B cell (primary cell): ENCODE results near the gene AMPD2. TPM values are rescaled to one million over a fixed set of nuclear protein-coding genes. Genes with fewer than 3 reads are reported as not detected.
A peak's percentile ranks its signal among the peaks of the same experiment; 100 is the strongest.
"Not testable (repeated sequence)": the region's sequence is repeated elsewhere in the genome, so short reads cannot be mapped to it uniquely, and the experiment has no call there.

Source experiments
- ATAC-seq: fragments of 200-7000 bp; cut with Tn5 transposase; one replicate; pipeline ENCODE4 v1.10.0; 2021; ENCODE audit warnings: low read depth, mild to moderate bottlenecking, moderate number of reproducible peaks, moderate library complexity
- CTCF ChIA-PET: fragments of 350-600 bp; sonication (Branson Sonifier 250); formaldehyde crosslinking; loops from one replicate; lab custom pipeline; 2021; ENCODE audit warnings: antibody characterized with exemption, inconsistent platforms; lab: Charles Lee
- POLR2A ChIA-PET: fragments of 350-600 bp; sonication (Branson Sonifier 250); formaldehyde crosslinking; loops from one replicate; lab custom pipeline; 2021; ENCODE audit warnings: antibody characterized with exemption; lab: Charles Lee
- DNase-seq: peaks from one replicate; pipeline ENCODE4 v3.0.0; 2013
- H2AFZ ChIP-seq: 2 replicates; pipeline ENCODE4 v1.6.1; 2012; ENCODE audit warnings: mild to moderate bottlenecking, low read depth, low read length; ENCODE audit not compliant: insufficient read depth, poor library complexity, severe bottlenecking
- H3K27ac ChIP-seq, 2 donors: 1 replicate in 1 of 2; 2 replicates in 1 of 2; pipeline ENCODE4 v1.5.1; 2012 to 2013; ENCODE audit warnings: low read length in 2 of 2, mild to moderate bottlenecking in 2 of 2, moderate library complexity in 1 of 2
- H3K27me3 ChIP-seq, 4 experiments: fragments of 200-600 bp in 1 of 4; sonication (generic) in 1 of 4; replicated peaks in 1 of 4; 1 replicate in 2 of 4; 2 replicates in 2 of 4; pipeline versions ENCODE4 v1.6.1 to v1.7.0; 2013 to 2016; ENCODE audit warnings: low read length in 3 of 4, mild to moderate bottlenecking in 2 of 4, mixed read lengths in 1 of 4, moderate library complexity in 1 of 4; ENCODE audit not compliant: insufficient read depth in 4 of 4, control insufficient read depth in 3 of 4; ENCODE audit errors: control extremely low read depth in 1 of 4
- H3K36me3 ChIP-seq, 2 experiments: replicated peaks in 1 of 2; 1 replicate in 1 of 2; 2 replicates in 1 of 2; pipeline versions ENCODE4 v1.6.1 to v1.7.1; 2013; ENCODE audit warnings: low read length in 1 of 2; ENCODE audit not compliant: insufficient read depth in 2 of 2, control insufficient read depth in 1 of 2; ENCODE audit errors: control extremely low read depth in 1 of 2, extremely low read depth in 1 of 2
- H3K4me1 ChIP-seq, 2 donors: fragments of 200-600 bp in 1 of 2; sonication (generic) in 1 of 2; 1 replicate in 1 of 2; 2 replicates in 1 of 2; pipeline versions ENCODE4 v1.5.1 to v1.6.1; 2013 to 2017; ENCODE audit warnings: low read length in 2 of 2; ENCODE audit not compliant: control insufficient read depth in 2 of 2, insufficient read depth in 2 of 2
- H3K4me2 ChIP-seq: replicated peaks from 2 replicates; pipeline ENCODE3; 2012; ENCODE audit warnings: mild to moderate bottlenecking, low read depth, low read length; ENCODE audit not compliant: poor library complexity, severe bottlenecking
- H3K4me3 ChIP-seq, 5 experiments: fragments of 200-600 bp in 1 of 5; sonication (generic) in 1 of 5; 1 replicate in 3 of 5; 2 replicates in 2 of 5; pipeline versions ENCODE4 v1.5.1 to v1.7.0; 2011 to 2016; ENCODE audit warnings: low read length in 4 of 5, mild to moderate bottlenecking in 4 of 5, low read depth in 2 of 5, control low read depth in 1 of 5, moderate library complexity in 1 of 5; ENCODE audit not compliant: insufficient read depth in 1 of 5; ENCODE audit errors: control extremely low read depth in 1 of 5, extremely low read depth in 1 of 5
- H3K79me2 ChIP-seq: fragments of 200-600 bp; sonication (generic); one replicate; pipeline ENCODE4 v1.6.0; 2016; ENCODE audit warnings: low read length; ENCODE audit not compliant: control insufficient read depth, insufficient read depth
- H3K9ac ChIP-seq: fragments of 200-600 bp; sonication (generic); 2 replicates; pipeline ENCODE4 v1.6.1; 2017; ENCODE audit warnings: mild to moderate bottlenecking, low read length, moderate library complexity
- H3K9me3 ChIP-seq, 3 donors: one replicate each; pipeline versions ENCODE4 v1.6.1 to v1.7.1; 2013; ENCODE audit warnings: low read length in 2 of 3; ENCODE audit not compliant: control insufficient read depth in 2 of 3, insufficient read depth in 1 of 3; ENCODE audit errors: control extremely low read depth in 1 of 3
- H4K20me1 ChIP-seq: 2 replicates; pipeline ENCODE4 v1.6.0; 2012; ENCODE audit warnings: mild to moderate bottlenecking, low read length; ENCODE audit not compliant: insufficient read depth, control insufficient read depth, poor library complexity, severe bottlenecking
- H3K27ac Mint-ChIP-seq: one replicate; pipeline ENCODE4 v1.8.0; 2021; ENCODE audit warnings: mixed read lengths
- H3K27me3 Mint-ChIP-seq: one replicate; pipeline ENCODE4 v1.8.0; 2021; ENCODE audit warnings: mixed read lengths
- H3K4me1 Mint-ChIP-seq: one replicate; pipeline ENCODE4 v1.8.0; 2021; ENCODE audit warnings: mixed read lengths
- H3K4me3 Mint-ChIP-seq: one replicate; pipeline ENCODE4 v1.8.0; 2021; ENCODE audit warnings: mixed read lengths
- H3K9me3 Mint-ChIP-seq: one replicate; pipeline ENCODE4 v1.8.0; 2022; ENCODE audit warnings: mixed read lengths; ENCODE audit not compliant: insufficient read depth
- CTCF ChIP-seq: fragments of 200-600 bp; IDR thresholded peaks from one replicate; pipeline ENCODE4 v1.8.0; 2022; ENCODE audit warnings: antibody characterized with exemption, mild to moderate bottlenecking
- EZH2 ChIP-seq: IDR thresholded peaks from 2 replicates; pipeline ENCODE4 v1.6.1; 2012; ENCODE audit warnings: borderline replicate concordance, low read depth, mild to moderate bottlenecking, moderate library complexity, low read length; ENCODE audit not compliant: insufficient read depth, poor library complexity, severe bottlenecking
- WGBS: methylation state at CpG from one replicate; pipeline ENCODE4 v1.1.5; 2013; ENCODE audit warnings: missing lambda C conversion rate; ENCODE audit not compliant: insufficient coverage; 5-methylcytosine and 5-hydroxymethylcytosine counted together
- intact Hi-C: fragments of 100-400 bp; cut with micrococcal nuclease; formaldehyde crosslinking; loops from one replicate; pipeline ENCODE4 v1.10.0; 2022
- polyA plus RNA-seq: library from polyadenylated mRNA; depleted of rRNA; stranded (reverse); fragments of >200 nt; gene quantifications from 2 replicates; pipeline ENCODE4 v1.2.3, GENCODE V29; 2012
- small RNA-seq: library from RNA; depleted of rRNA; stranded (forward); fragments of <200 nt; gene quantifications from one replicate; pipeline ENCODE3, GENCODE V24; 2012; ENCODE audit warnings: low replicate concordance, low read depth; ENCODE audit not compliant: insufficient read length
- total RNA-seq, 2 donors: library from RNA; stranded (reverse); fragments of 120-200 nt in 1 of 2; gene quantifications; 1 replicate in 1 of 2; 2 replicates in 1 of 2; pipeline versions ENCODE4 v1.2.3 to v1.2.4, GENCODE V29; 2013 to 2022

The AMPD2 gene
- total and polyA plus RNA-seq, 2 donors (not counting 1 experiment from before 2014, with no cell fraction given): 104 to 121 TPM

- Mint-ChIP-seq H3K4me1 (no peaks in the 10 kb centered on the region), H3K9me3 (no peaks in the 10 kb centered on the region), H3K27me3 (no peaks in the 10 kb centered on the region), H3K27ac (no peak overlapping the region), H3K4me3 (no peak overlapping the region)
- WGBS: no CpG with 5 or more reads among the region's 3 CpGs
- Histone ChIP-seq H3K9ac (no peak overlapping the region), H4K20me1 (no peaks in the 10 kb centered on the region), H2AFZ (no peak overlapping the region), H3K27me3 (no peaks in the 10 kb centered on the region), H3K4me1 (no peaks in the 10 kb centered on the region), H3K36me3 (no peaks in the 10 kb centered on the region), H3K9me3 (no peaks in the 10 kb centered on the region), H3K4me2 (no peak overlapping the region), H3K4me3 (no peak overlapping the region), H3K79me2 (no peaks in the 10 kb centered on the region), H3K27ac (no peak overlapping the region)
- DNase-seq: no peak
- ChIA-PET POLR2A (no interaction called here), CTCF (no interaction called here)
- intact Hi-C loops: no loop called here
- no peak for TF ChIP-seq CTCF
- TF ChIP-seq EZH2: no peak
- no peak for ATAC-seq
These were observed 57.8 kb downstream of the AMPD2 start for GRCh38 chr1:109677459-109677858.

GRCh38 chr1:109678637-109679036 lies 59.0 kb downstream of the AMPD2 start:
- H3K4me3 ChIP-seq, H3K4me3 Mint-ChIP-seq, H3K27ac Mint-ChIP-seq, POLR2A ChIA-PET, H3K27ac ChIP-seq, CTCF ChIA-PET, H3K9me3 Mint-ChIP-seq, H3K9me3 ChIP-seq, H3K4me1 ChIP-seq, H2AFZ ChIP-seq, H3K27me3 ChIP-seq, H3K27me3 Mint-ChIP-seq, H3K79me2 ChIP-seq, intact Hi-C loops, H3K4me2 ChIP-seq, H3K9ac ChIP-seq, H3K4me1 Mint-ChIP-seq, H4K20me1 ChIP-seq, DNase-seq, H3K36me3 ChIP-seq, ATAC-seq: not testable (repeated sequence)
- WGBS: no CpG with 5 or more reads among the region's 2 CpGs

Small RNAs within 50 kb of the gene (small RNA-seq; reads per million reads assigned to genes)
- 2.5 reads per million, percentile 32 among the genes with 10 or more reads in this experiment for gene RNU6V

Other genes starting within 250 kb of the AMPD2 start
- 0.05 and 0.25 TPM in 2 replicates for gene SORT1, start 221.9 kb upstream of the AMPD2 start, total RNA-seq
- 0.13 and 0.14 TPM in 2 replicates for gene SORT1, start 221.9 kb upstream of the AMPD2 start, polyA plus RNA-seq
- 58.3 and 62.9 TPM in 2 replicates for gene PSMA5, start 193.4 kb upstream of the AMPD2 start, total RNA-seq
- gene PSMA5, start 193.4 kb upstream of the AMPD2 start, polyA plus RNA-seq: 24.1 and 26.3 TPM in 2 replicates
- gene SYPL2, start 153.3 kb upstream of the AMPD2 start, total RNA-seq: not detected in 2 replicates
- gene SYPL2, start 153.3 kb upstream of the AMPD2 start, polyA plus RNA-seq: not detected in 2 replicates
- gene ATXN7L2, start 135.9 kb upstream of the AMPD2 start, total RNA-seq: 10.1 and 10.9 TPM in 2 replicates
- gene ATXN7L2, start 135.9 kb upstream of the AMPD2 start, polyA plus RNA-seq: 11.9 and 12.4 TPM in 2 replicates
- 28.0 and 29.0 TPM in 2 replicates for gene CYB561D1, start 125.7 kb upstream of the AMPD2 start, total RNA-seq
- gene CYB561D1, start 125.7 kb upstream of the AMPD2 start, polyA plus RNA-seq: 10.9 and 16.1 TPM in 2 replicates
- 2.4 and 2.6 TPM in 2 replicates for gene AMIGO1, start 110.1 kb upstream of the AMPD2 start, total RNA-seq
- 0.19 and 0.20 TPM in 2 replicates for gene AMIGO1, start 110.1 kb upstream of the AMPD2 start, polyA plus RNA-seq
- not detected in 2 replicates for gene GPR61, start 80.0 kb upstream of the AMPD2 start, total RNA-seq
- gene GPR61, start 80.0 kb upstream of the AMPD2 start, polyA plus RNA-seq: not detected in 2 replicates
- gene GNAI3, start 71.2 kb upstream of the AMPD2 start, total RNA-seq: 8.5 and 8.8 TPM in 2 replicates
- 1.6 and 3.4 TPM in 2 replicates for gene GNAI3, start 71.2 kb upstream of the AMPD2 start, polyA plus RNA-seq
- not detected in 2 replicates for gene GNAT2, start 221 bp upstream of the AMPD2 start, total RNA-seq
- not detected in 2 replicates for gene GNAT2, start 221 bp upstream of the AMPD2 start, polyA plus RNA-seq
- gene GSTM4, start 36.3 kb downstream of the AMPD2 start, total RNA-seq: 28.6 and 39.4 TPM in 2 replicates
- 30.6 and 56.5 TPM in 2 replicates for gene GSTM4, start 36.3 kb downstream of the AMPD2 start, polyA plus RNA-seq
- gene GSTM2, start 48.2 kb downstream of the AMPD2 start, total RNA-seq: 42.9 and 43.3 TPM in 2 replicates
- gene GSTM2, start 48.2 kb downstream of the AMPD2 start, polyA plus RNA-seq: 73.0 and 94.4 TPM in 2 replicates
- gene GSTM1, start 68.0 kb downstream of the AMPD2 start, total RNA-seq: 28.8 and 30.5 TPM in 2 replicates
- 10.7 and 40.0 TPM in 2 replicates for gene GSTM1, start 68.0 kb downstream of the AMPD2 start, polyA plus RNA-seq
- gene GSTM5, start 92.4 kb downstream of the AMPD2 start, total RNA-seq: 0.15 TPM in 1 of 2 replicates, not detected in the other
- gene GSTM5, start 92.4 kb downstream of the AMPD2 start, polyA plus RNA-seq: 0.06 and 0.07 TPM in 2 replicates
- 1.6 and 2.8 TPM in 2 replicates for gene GSTM3, start 121.2 kb downstream of the AMPD2 start, total RNA-seq
- gene GSTM3, start 121.2 kb downstream of the AMPD2 start, polyA plus RNA-seq: 1.3 and 1.9 TPM in 2 replicates
- gene EPS8L3, start 144.1 kb downstream of the AMPD2 start, total RNA-seq: not detected in 2 replicates
- gene EPS8L3, start 144.1 kb downstream of the AMPD2 start, polyA plus RNA-seq: not detected in 2 replicates